GM12873 (cell line): ENCODE measurements around the gene EVL.
A peak's percentile ranks its signal among the peaks of the same experiment; 100 is the strongest.

ENCODE experiments used
- CTCF ChIP-seq: IDR thresholded peaks from 2 replicates; pipeline ENCODE4 v1.5.1; 2012; ENCODE audit warnings: low read depth, mild to moderate bottlenecking, moderate library complexity, low read length, control low read depth; ENCODE audit not compliant: insufficient read depth; ENCODE audit errors: missing control alignments

The EVL gene

GRCh38 chr14:100160534-100160916 is 95.3 kb downstream of the EVL start:
- no peak for TF ChIP-seq CTCF

GRCh38 chr14:100165376-100165775 is 100.2 kb downstream of the EVL start:
- TF ChIP-seq CTCF, result no peak

- TF ChIP-seq CTCF, result no peak
Measured at GRCh38 chr14:100165831-100166440, 100.7 kb downstream of the EVL start.

GRCh38 chr14:100168506-100168905 is 103.3 kb downstream of the EVL start:
- TF ChIP-seq CTCF, result no peak

- no peak for TF ChIP-seq CTCF
Measured at GRCh38 chr14:100170880-100171279, 105.7 kb downstream of the EVL start.

GRCh38 chr14:100172811-100173210 is 107.6 kb downstream of the EVL start:
- no peak for TF ChIP-seq CTCF

GRCh38 chr14:100173353-100173752 is 108.1 kb downstream of the EVL start:
- TF ChIP-seq CTCF, result peak; percentile 18
